HG02798 (cell line): Measurements from ENCODE around the gene SFXN2.
"Not testable (repeated sequence)": the region's sequence is repeated elsewhere in the genome, so short reads cannot be mapped to it uniquely, and the experiment has no call there.

Source experiments
- ATAC-seq: cut with Tn5 transposase; IDR thresholded peaks from one replicate; pipeline ENCODE4 v1.9.1; 2021; ENCODE audit warnings: mild to moderate bottlenecking; ENCODE audit not compliant: unreplicated experiment, poor library complexity

Gene SFXN2

GRCh38 chr10:102678842-102679289 is 35.6 kb upstream of the SFXN2 start:
- no peak for ATAC-seq

DNA sequence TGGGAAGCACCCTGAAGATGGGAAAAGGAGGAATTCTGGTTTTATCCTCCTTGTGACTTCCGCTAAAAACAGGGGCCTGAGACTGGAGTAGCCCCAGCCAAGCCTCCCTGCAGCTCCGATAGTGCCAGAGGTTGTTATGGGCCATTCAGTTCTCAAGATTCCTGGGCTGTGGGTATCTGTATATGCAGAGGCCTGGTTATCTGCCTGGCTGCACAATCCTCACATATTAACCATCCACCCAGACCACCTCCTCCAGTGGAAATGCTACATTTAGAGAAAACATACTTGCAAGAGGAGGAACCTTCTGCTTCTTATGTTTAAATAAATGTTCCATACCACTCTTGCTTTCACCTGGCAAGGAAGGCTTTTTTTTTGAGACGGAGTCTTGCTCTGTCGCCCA is 34.8 kb upstream of the SFXN2 start:
- ATAC-seq, result no peak

GRCh38 chr10:102681696-102682095 is 32.7 kb upstream of the SFXN2 start:
- no peak for ATAC-seq

- ATAC-seq, result no peak
Observed at GRCh38 chr10:102682416-102682815, 32.0 kb upstream of the SFXN2 start.

DNA sequence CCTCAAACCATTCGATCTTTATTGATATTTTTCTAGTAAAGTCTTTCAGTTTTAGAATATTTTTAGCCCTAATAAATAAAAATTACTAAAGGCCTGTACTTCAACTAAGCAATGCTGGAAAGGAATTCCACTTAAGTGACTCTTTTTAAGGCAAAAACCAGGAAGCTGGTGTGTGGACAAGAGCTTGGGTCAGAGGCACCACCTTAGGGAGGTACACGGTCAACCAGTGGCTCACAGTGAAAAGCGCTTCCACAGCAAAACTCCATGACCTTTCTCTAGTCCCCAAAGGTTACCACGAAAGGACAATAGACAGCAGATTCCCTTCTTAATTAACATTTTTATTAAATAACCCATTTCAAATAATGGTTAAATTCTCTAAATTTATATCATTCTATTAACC is 31.5 kb upstream of the SFXN2 start:
- no peak for ATAC-seq

DNA sequence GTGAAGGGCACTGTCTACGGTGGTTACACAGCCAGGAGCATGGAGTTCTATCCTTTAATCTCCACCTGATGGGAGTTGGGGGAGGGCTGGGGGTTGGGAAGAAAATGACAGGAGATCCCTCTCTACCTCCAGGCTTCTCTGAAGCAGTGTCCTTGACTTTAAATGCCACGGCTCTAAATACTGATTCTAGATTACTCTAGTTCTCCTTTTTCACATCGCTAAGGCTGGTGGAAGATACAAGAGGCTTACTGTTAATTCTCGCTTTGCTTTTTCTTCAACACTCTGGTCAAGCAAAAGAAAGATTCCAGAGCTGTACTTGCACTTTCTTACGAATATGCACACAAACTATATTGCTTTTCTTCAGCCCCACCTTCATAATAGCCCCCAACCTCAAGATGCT is 30.7 kb upstream of the SFXN2 start:
- no peak for ATAC-seq

GRCh38 chr10:102691285-102692066 is 23.0 kb upstream of the SFXN2 start:
- no peak for ATAC-seq

DNA sequence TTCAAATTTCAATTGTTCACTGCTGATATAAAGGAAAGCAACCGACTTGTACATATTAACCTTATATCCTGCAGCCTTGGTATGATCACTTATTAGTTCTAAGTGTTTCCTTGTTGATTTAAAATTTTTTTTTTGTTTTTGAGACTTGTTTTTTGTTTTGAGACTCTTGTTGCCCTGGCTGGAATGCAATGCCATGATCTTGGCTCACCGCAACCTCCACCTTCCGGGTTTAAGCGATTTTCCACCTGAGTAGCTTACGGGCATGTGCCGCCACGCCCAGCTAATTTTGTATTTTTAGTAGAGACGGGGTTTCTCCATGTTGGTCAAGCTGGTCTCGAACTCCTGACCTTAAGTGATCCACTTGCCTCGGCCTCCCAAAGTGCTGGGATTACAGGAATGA is 19.0 kb upstream of the SFXN2 start:
- not testable (repeated sequence) for ATAC-seq

DNA sequence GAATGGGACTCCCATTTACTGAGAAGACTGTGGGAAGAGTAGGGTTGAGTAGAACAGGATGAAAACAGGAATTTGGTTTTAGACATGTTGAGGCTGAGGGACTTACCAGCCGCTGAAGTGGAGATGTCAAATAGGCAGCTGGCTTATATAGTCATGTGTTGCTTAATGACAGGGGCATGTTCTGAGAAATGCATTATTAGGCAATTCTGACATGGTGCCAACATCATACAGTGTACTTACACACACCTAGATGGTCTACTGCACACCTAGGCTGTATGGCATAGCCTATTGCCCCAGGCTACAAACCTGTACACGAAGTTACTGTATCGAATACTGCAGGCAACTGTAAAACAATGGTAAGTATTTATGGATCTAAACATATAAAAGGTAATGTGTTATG is 17.7 kb upstream of the SFXN2 start:
- ATAC-seq, result no peak

DNA sequence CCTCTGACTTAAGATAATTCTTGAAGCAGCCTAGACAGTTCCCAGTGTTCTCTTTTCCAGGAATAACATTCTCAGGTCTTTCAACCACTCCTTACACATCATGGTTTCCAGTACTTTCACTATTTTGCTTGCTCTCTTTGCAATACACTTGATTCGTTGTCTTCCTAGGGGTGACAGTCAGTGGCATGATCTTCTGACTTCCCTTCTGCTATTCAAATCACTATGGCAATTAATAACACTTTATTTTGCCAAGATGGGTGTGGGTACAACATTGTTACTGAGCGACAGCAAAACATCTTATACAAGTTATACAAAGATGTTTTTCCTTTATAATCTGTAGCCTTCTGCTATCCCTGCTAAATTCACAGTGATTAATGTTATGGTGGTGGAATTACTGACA is 15.5 kb upstream of the SFXN2 start:
- no peak for ATAC-seq

- ATAC-seq, result no peak
Observed at GRCh38 chr10:102701272-102701671, 13.2 kb upstream of the SFXN2 start.

DNA sequence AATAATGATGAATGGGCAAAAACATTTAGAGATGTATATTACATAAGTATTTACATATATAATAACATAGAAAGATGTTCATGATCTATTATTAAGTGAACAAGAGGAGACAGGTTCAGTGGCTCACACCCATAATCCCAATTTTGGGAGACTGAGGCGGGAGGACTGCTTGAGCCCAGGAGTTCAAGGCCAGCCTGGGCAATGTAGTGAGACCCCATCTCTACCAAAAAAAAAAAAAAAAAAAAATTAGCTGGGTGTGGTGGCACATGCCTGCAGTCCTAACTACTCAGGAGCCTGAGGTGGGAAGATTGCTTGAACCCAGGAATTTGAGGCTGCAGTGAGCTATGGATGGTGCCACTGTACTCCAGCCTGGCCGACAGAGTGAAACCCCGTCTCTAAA is 12.6 kb upstream of the SFXN2 start:
- no peak for ATAC-seq

DNA sequence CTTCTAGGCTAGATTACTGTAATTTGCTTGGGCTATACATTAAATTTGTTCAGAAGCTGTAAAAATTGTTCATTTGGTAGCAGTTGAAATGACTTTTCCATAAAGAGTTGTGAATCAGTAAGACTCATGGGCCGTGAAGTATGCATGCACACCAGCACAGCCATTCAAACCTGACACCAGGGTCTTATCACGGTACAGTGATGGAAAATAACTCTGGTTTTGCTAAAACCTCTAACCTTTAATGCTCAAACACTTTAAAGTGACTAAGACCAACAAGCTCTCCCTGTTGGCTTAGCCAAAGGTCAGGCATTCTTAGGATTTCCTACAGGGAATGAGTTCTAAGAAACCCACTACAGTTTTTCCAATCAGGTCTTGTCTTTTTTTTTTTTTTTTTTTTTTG is 11.7 kb upstream of the SFXN2 start:
- ATAC-seq, result no peak

GRCh38 chr10:102704915-102705314 is 9.5 kb upstream of the SFXN2 start:
- ATAC-seq, result no peak

DNA sequence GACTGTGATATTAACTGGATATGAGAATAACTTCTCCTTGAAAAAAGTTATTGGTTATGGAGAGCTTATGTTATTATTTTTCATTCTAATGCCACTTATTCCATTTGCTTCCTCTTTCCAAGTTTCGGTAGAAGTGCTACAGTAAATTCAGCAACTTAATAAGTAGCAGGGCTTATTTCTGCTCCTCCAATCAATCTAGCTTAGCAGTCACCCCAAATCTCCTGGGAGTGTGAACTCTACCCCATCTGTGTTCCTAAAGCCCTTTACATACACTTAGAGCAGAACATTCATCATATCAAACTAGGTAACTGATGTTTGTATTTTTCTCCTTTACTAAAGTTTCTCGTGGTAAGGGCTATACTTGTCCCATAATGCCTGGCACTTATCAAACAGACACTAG is 8.9 kb upstream of the SFXN2 start:
- no peak for ATAC-seq

GRCh38 chr10:102710609-102711008 is 3.8 kb upstream of the SFXN2 start:
- no peak for ATAC-seq

DNA sequence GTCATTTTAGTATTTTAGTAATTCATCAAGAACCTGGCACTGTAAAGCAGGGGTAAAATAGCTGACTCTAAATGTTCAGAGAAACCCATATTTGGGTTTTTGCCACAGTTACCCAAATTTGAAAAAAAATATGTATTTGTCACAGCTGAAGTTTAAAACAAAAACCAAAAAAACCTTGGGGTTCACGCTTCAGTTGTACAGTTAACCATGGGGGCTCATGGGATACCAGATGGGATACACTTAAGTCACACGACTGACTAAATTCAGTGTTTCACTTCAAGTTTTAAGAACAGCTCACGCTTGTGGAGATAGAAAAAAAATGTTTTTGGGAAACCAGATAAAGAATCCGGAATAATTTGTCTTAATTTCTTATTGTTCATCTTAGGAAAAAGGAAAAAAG is 2.3 kb upstream of the SFXN2 start:
- ATAC-seq, result no peak

DNA sequence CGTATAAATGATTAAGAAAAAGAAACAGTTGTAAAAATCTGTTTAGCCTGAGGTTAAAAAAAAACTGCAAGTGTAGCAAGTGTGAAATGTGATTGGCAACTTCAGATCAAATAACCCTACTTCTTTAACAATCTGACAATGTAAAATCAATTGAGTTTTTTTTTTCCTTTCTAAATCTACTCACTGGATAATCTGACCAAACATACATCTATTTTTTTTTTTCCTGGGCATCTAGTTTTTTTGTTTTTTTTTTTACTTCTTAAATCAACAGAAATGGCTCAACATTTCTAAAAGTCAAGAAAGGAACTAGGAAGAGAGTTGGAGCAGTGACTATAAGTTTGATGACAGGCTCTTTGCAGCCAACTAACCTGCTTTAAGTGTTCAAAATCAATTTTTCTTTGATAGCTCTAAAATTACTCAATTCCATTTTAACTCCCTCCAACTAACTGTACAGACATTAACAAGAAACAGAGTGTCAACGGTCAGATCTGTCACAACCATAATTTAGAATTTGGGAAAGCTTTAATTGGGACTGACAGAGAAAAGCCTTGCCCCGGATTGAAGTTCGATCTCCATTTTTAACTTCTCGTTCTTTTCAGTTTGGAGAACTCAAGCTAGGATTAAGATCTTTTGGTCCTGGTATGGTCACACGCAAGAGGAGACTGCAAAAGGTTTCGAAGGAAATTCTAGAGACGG is 1.4 kb upstream of the SFXN2 start:
- no peak for ATAC-seq

GRCh38 chr10:102713539-102713813 is 960 bp upstream of the SFXN2 start:
- peak; percentile 40 for ATAC-seq

GRCh38 chr10:102713814-102714620 is 419 bp upstream of the SFXN2 start, which contains the start of gene ARL3:
Gene ARL3, minus strand, starts transcription at chr10:102714397. Its CDS starts 122 bp downstream, at chr10:102714275.
- peak; percentile 88 for ATAC-seq

DNA sequence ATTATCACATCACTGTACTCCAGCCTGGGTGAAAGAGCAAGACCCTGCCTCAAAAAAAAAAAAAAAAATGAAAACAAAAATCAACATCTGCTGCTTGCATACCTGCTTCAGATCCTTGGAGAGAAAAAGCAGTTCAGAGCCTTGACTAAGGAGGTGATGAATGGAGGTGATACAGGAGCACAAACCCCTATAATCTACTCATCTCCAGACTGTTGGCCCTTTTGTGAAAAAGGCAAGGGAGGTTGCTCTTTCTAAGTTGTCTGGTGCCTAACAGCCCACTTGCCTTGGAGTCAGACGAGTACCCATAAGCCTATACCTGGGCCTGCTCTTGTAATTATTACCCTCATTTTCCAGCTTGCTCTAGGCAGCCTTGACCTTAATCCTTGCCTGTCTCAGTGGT is 1.4 kb downstream of the SFXN2 start:
- no peak for ATAC-seq
